Naive thymus-derived CD4-positive, alpha-beta T cell (primary cell): ENCODE measurements around the gene RIPK1. TPM values are rescaled to one million over a fixed set of nuclear protein-coding genes. Genes with fewer than 3 reads are reported as not detected.

Experiments used
- ATAC-seq: fragments of 150-1000 bp; cut with Tn5 transposase; 2 replicates; pipeline ENCODE4 v1.10.0; 2021; ENCODE audit warnings: mild to moderate bottlenecking, moderate library complexity
- CTCF ChIA-PET: fragments of 350-600 bp; sonication (Branson Sonifier 250); formaldehyde crosslinking; loops from one replicate; lab custom pipeline; 2021; ENCODE audit warnings: antibody characterized with exemption; lab: Charles Lee
- POLR2A ChIA-PET: fragments of 350-600 bp; sonication (Branson Sonifier 250); formaldehyde crosslinking; loops from one replicate; lab custom pipeline; 2021; ENCODE audit warnings: antibody characterized with exemption, inconsistent platforms; lab: Charles Lee
- DNase-seq, 9 donors: peaks; one replicate each; pipeline versions ENCODE4 v3.0.0 to v3.0.0-alpha.2; 2020 to 2022; ENCODE audit warnings: mixed read lengths in 1 of 9
- H3K27ac ChIP-seq: one replicate; pipeline ENCODE4 v1.7.0; 2013; ENCODE audit warnings: mild to moderate bottlenecking, low read depth, low read length, moderate library complexity
- H3K27me3 ChIP-seq, 2 donors: one replicate each; pipeline ENCODE4 v1.7.0; 2013; ENCODE audit warnings: low read length in 2 of 2, mild to moderate bottlenecking in 2 of 2, moderate library complexity in 2 of 2; ENCODE audit not compliant: control insufficient read depth in 2 of 2, insufficient read depth in 2 of 2
- H3K36me3 ChIP-seq, 3 experiments: 1 replicate in 2 of 3; 2 replicates in 1 of 3; pipeline ENCODE4 v1.7.0; 2013; ENCODE audit warnings: low read length in 3 of 3, mild to moderate bottlenecking in 3 of 3, moderate library complexity in 1 of 3; ENCODE audit not compliant: insufficient read depth in 3 of 3, control insufficient read depth in 2 of 3
- H3K4me1 ChIP-seq, 2 donors: one replicate each; pipeline ENCODE4 v1.7.0; 2013; ENCODE audit warnings: low read length in 2 of 2, mild to moderate bottlenecking in 2 of 2, moderate library complexity in 1 of 2; ENCODE audit not compliant: control insufficient read depth in 2 of 2, insufficient read depth in 2 of 2
- H3K4me3 ChIP-seq: 2 replicates; pipeline ENCODE4 v1.7.0; 2013; ENCODE audit warnings: mild to moderate bottlenecking, low read length
- H3K9me3 ChIP-seq, 3 experiments: 1 replicate in 2 of 3; 2 replicates in 1 of 3; pipeline ENCODE4 v1.7.0; 2013; ENCODE audit warnings: low read length in 3 of 3; ENCODE audit not compliant: control insufficient read depth in 2 of 3
- H3K27ac Mint-ChIP-seq, 9 donors: one replicate each; pipeline ENCODE4 v1.8.0; 2020 to 2022; ENCODE audit warnings: mixed read lengths in 9 of 9, mild to moderate bottlenecking in 8 of 9, moderate library complexity in 5 of 9, inconsistent platforms in 2 of 9
- H3K27me3 Mint-ChIP-seq, 5 donors: one replicate each; pipeline ENCODE4 v1.8.0; 2021 to 2022; ENCODE audit warnings: mixed read lengths in 5 of 5, mild to moderate bottlenecking in 1 of 5
- H3K36me3 Mint-ChIP-seq, 5 donors: one replicate each; pipeline ENCODE4 v1.8.0; 2020 to 2022; ENCODE audit warnings: mixed read lengths in 5 of 5, mild to moderate bottlenecking in 3 of 5, inconsistent platforms in 1 of 5
- H3K4me1 Mint-ChIP-seq, 7 donors: one replicate each; pipeline ENCODE4 v1.8.0; 2020 to 2022; ENCODE audit warnings: mixed read lengths in 7 of 7, mild to moderate bottlenecking in 3 of 7, inconsistent platforms in 1 of 7
- H3K4me3 Mint-ChIP-seq, 10 donors: one replicate each; pipeline ENCODE4 v1.8.0; 2020 to 2022; ENCODE audit warnings: mild to moderate bottlenecking in 10 of 10, mixed read lengths in 10 of 10, moderate library complexity in 6 of 10, inconsistent platforms in 2 of 10
- H3K9me3 Mint-ChIP-seq, 11 donors: one replicate each; pipeline ENCODE4 v1.8.0; 2020 to 2022; ENCODE audit warnings: mixed read lengths in 11 of 11, mild to moderate bottlenecking in 4 of 11, inconsistent platforms in 1 of 11, moderate library complexity in 1 of 11
- intact Hi-C, 2 donors: fragments of 100-400 bp; cut with micrococcal nuclease; formaldehyde crosslinking; loops; one replicate each; pipeline ENCODE4 v1.15.1; 2023
- polyA plus RNA-seq, 2 donors: library from polyadenylated mRNA; unstranded; fragments of 300-500 nt; fragmentation: Illumina TruSeq; gene quantifications; one replicate each; pipeline ENCODE4 v1.2.3, GENCODE V29; 2021
- total RNA-seq, 6 experiments: library from RNA in 5 of 6; stranded (reverse) in 5 of 6; gene quantifications; 1 replicate in 5 of 6; 2 replicates in 1 of 6; pipeline ENCODE4 v1.2.3 and lab custom pipeline; 2021 to 2026

Gene RIPK1
- total and polyA plus RNA-seq, 7 experiments from 2014 or later, result 17.1 to 34.8 (median 25.4) TPM

- H3K27ac ChIP-seq, result peak overlapping the region; percentile 97
- CTCF ChIA-PET, result interaction anchor here (1.1 kb wide), 1 partner anchor 134 kb away, joined by 3 read pairs; no protein-coding TSS in a partner anchor
- Mint-ChIP-seq H3K36me3 (peaks cover 0 to 8% (median 0%) of the 10 kb centered on the region in 5 donors), H3K27me3 (peaks cover 0 to 5% (median 0%) of the 10 kb centered on the region in 5 donors), H3K27ac (peak overlapping the region; percentile 82 to 97 (median 95)), H3K9me3 (no peaks in the 10 kb centered on the region), H3K4me1 (peaks cover 12 to 19% (median 18%) of the 10 kb centered on the region in 7 donors), H3K4me3 (peak overlapping the region; percentile 77 to 93 (median 90))
- peaks cover 0 to 28% (median 9%) of the 10 kb centered on the region in 3 experiments for H3K36me3 ChIP-seq
- POLR2A ChIA-PET, result interaction anchor here (0.7 to 1.4 kb wide), 3 partner anchors 21 to 129 kb away, joined by 3 read pairs; partner anchors contain the start of gene RIPK1
- H3K4me3 ChIP-seq, result peak overlapping the region; percentile 91
- intact Hi-C loops, result loop anchor here (1.0 to 5.0 kb wide), 24 partner anchors 8 to 1018 kb away; partner anchors contain the start of genes NQO2 (in 2 of the 2), TUBB2A (in 2 of the 2), WRNIP1 (in 2 of the 2) and ECI2 (in 1 of the 2)
- peaks cover 0 to 4% of the 10 kb centered on the region in 2 donors for H3K4me1 ChIP-seq
- ATAC-seq (no peak), DNase-seq (no peak)
- no peaks in the 10 kb centered on the region for H3K9me3 ChIP-seq
- no peaks in the 10 kb centered on the region for H3K27me3 ChIP-seq
These were observed 49.6 kb downstream of the RIPK1 start for GRCh38 chr6:3117912-3118352.

GRCh38 chr6:3118353-3119039 lies 50.2 kb downstream of the RIPK1 start, which contains the start of gene BPHL:
BPHL (plus strand) TSS chr6:3118711; CDS start chr6:3118741, 30 bp downstream.
- peak within 1 kb of the TSS; percentile 97 for H3K27ac ChIP-seq
- H3K9me3 ChIP-seq, result no peaks in the 10 kb centered on the region
- ChIA-PET CTCF (no interaction called here), POLR2A (interaction anchor here (1.4 kb wide), 1 partner anchor 51 kb away, joined by 3 read pairs; the partner anchor contains the start of gene RIPK1)
- H3K27me3 Mint-ChIP-seq, result peaks cover 0 to 5% (median 0%) of the 10 kb centered on the region in 5 donors
- peaks cover 12 to 19% (median 18%) of the 10 kb centered on the region in 7 donors for H3K4me1 Mint-ChIP-seq
- peaks cover 0 to 6% (median 0%) of the 10 kb centered on the region in 5 donors for H3K36me3 Mint-ChIP-seq
- H3K4me3 Mint-ChIP-seq, result peak within 1 kb of the TSS; percentile 77 to 93 (median 90)
- intact Hi-C loops, result loop anchor here (1.0 to 5.0 kb wide), 23 partner anchors 8 to 1018 kb away; partner anchors contain the start of genes NQO2 (in 2 of the 2), TUBB2A (in 2 of the 2), WRNIP1 (in 2 of the 2) and ECI2 (in 1 of the 2)
- peak within 1 kb of the TSS; percentile 91 for H3K4me3 ChIP-seq
- peak; percentile 97 to 100 (median 99) for DNase-seq
- H3K9me3 Mint-ChIP-seq, result no peaks in the 10 kb centered on the region
- peaks cover 0 to 4% of the 10 kb centered on the region in 2 donors for H3K4me1 ChIP-seq
- peak within 1 kb of the TSS; percentile 82 to 97 (median 95) for H3K27ac Mint-ChIP-seq
- H3K27me3 ChIP-seq, result no peaks in the 10 kb centered on the region
- peaks cover 0 to 22% (median 4%) of the 10 kb centered on the region in 3 experiments for H3K36me3 ChIP-seq
- peak; percentile 99 for ATAC-seq

- peaks cover 12 to 19% (median 17%) of the 10 kb centered on the region in 7 donors for H3K4me1 Mint-ChIP-seq
- Histone ChIP-seq H3K4me1 (peaks cover 0 to 4% of the 10 kb centered on the region in 2 donors), H3K27me3 (no peaks in the 10 kb centered on the region), H3K9me3 (no peaks in the 10 kb centered on the region), H3K4me3 (peak overlapping the region; percentile 91), H3K27ac (peak overlapping the region; percentile 97), H3K36me3 (peaks cover 0 to 15% (median 0%) of the 10 kb centered on the region in 3 experiments)
- H3K36me3 Mint-ChIP-seq, result peaks cover 0 to 6% (median 0%) of the 10 kb centered on the region in 5 donors
- ChIA-PET POLR2A (interaction anchor here (0.6 to 1.5 kb wide), 6 partner anchors 38 to 183 kb away, joined by 3 to 5 read pairs (median 3); partner anchors contain the start of genes RIPK1 and TUBB2A), CTCF (interaction anchor here (0.6 to 2.4 kb wide), 6 partner anchors 10 to 189 kb away, joined by 3 to 5 read pairs (median 3); partner anchors contain the start of gene TUBB2A)
- no peaks in the 10 kb centered on the region for H3K9me3 Mint-ChIP-seq
- H3K4me3 Mint-ChIP-seq, result peak overlapping the region; percentile 77 to 93 (median 89)
- intact Hi-C loops, result loop anchor here (2.0 to 5.0 kb wide), 9 partner anchors 128 to 1016 kb away; partner anchors contain the start of genes ECI2 (in 1 of the 2), GMDS (in 1 of the 2), SERPINB1 (in 1 of the 2) and SLC22A23 (in 1 of the 2)
- ATAC-seq (peak; percentile 9), DNase-seq (no peak)
- H3K27me3 Mint-ChIP-seq, result peaks cover 0 to 5% (median 0%) of the 10 kb centered on the region in 5 donors
- peak overlapping the region; percentile 5 to 96 (median 79) for H3K27ac Mint-ChIP-seq
These were observed 50.9 kb downstream of the RIPK1 start for GRCh38 chr6:3119040-3119723.

GRCh38 chr6:3120765-3121089 lies 52.4 kb downstream of the RIPK1 start:
- intact Hi-C loops, result loop anchor here in 1 of 2 donors (10.0 kb wide), 1 partner anchor 334 kb away; the partner anchor contains the start of gene SLC22A23
- Mint-ChIP-seq H3K36me3 (no peaks in the 10 kb centered on the region), H3K27me3 (peaks cover 0 to 5% (median 0%) of the 10 kb centered on the region in 5 donors), H3K4me3 (peak overlapping the region in 2 of 10 donors; percentile 19 to 35), H3K9me3 (no peaks in the 10 kb centered on the region), H3K4me1 (peaks cover 12 to 19% (median 16%) of the 10 kb centered on the region in 7 donors), H3K27ac (no peak overlapping the region)
- POLR2A ChIA-PET, result no interaction called here
- DNase-seq (no peak), ATAC-seq (no peak)
- Histone ChIP-seq H3K9me3 (no peaks in the 10 kb centered on the region), H3K27me3 (no peaks in the 10 kb centered on the region), H3K4me3 (no peak overlapping the region), H3K4me1 (peaks cover 0 to 4% of the 10 kb centered on the region in 2 donors), H3K27ac (no peak overlapping the region), H3K36me3 (peaks cover 0 to 5% (median 0%) of the 10 kb centered on the region in 3 experiments)
- CTCF ChIA-PET, result interaction anchor here (2.4 kb wide), 1 partner anchor 131 kb away, joined by 5 read pairs; no protein-coding TSS in a partner anchor

GRCh38 chr6:3122823-3123182 lies 54.5 kb downstream of the RIPK1 start:
- intact Hi-C loops, result loop anchor here in 1 of 2 donors (10.0 kb wide), 1 partner anchor 332 kb away; the partner anchor contains the start of gene SLC22A23
- POLR2A ChIA-PET, result interaction anchor here (0.9 kb wide), 1 partner anchor 30 kb away, joined by 3 read pairs; no protein-coding TSS in a partner anchor
- CTCF ChIA-PET, result interaction anchor here (0.6 to 0.9 kb wide), 2 partner anchors 60 to 137 kb away, joined by 3 read pairs; no protein-coding TSS in a partner anchor

More at GRCh38 chr6:3122823-3123182, 54.5 kb downstream of the RIPK1 start:
- Histone ChIP-seq H3K27me3 (no peaks in the 10 kb centered on the region), H3K9me3 (no peaks in the 10 kb centered on the region), H3K4me1 (peaks cover 0 to 4% of the 10 kb centered on the region in 2 donors), H3K36me3 (peaks cover 0 to 5% (median 0%) of the 10 kb centered on the region in 3 experiments), H3K4me3 (no peak overlapping the region), H3K27ac (no peak overlapping the region)
- H3K27me3 Mint-ChIP-seq, result peaks cover 0 to 5% (median 0%) of the 10 kb centered on the region in 5 donors
- no peaks in the 10 kb centered on the region for H3K9me3 Mint-ChIP-seq
- H3K27ac Mint-ChIP-seq, result no peak overlapping the region
- H3K4me3 Mint-ChIP-seq, result no peak overlapping the region
- DNase-seq (no peak), ATAC-seq (no peak)
- no peaks in the 10 kb centered on the region for H3K36me3 Mint-ChIP-seq
- H3K4me1 Mint-ChIP-seq, result peaks cover 9 to 15% (median 10%) of the 10 kb centered on the region in 7 donors
